HG03039 (cell line): ENCODE results near the gene AIG1.
"Not testable (repeated sequence)": the region's sequence is repeated elsewhere in the genome, so short reads cannot be mapped to it uniquely, and the experiment has no call there.

Experiments
- ATAC-seq: cut with Tn5 transposase; IDR thresholded peaks from one replicate; pipeline ENCODE4 v1.9.1; 2021; ENCODE audit warnings: mild to moderate bottlenecking, moderate library complexity; ENCODE audit not compliant: unreplicated experiment

AIG1 gene

GRCh38 chr6:143313163-143313562 lies 252.5 kb downstream of the AIG1 start:
- no peak for ATAC-seq

- ATAC-seq: no peak
These were observed 260.9 kb downstream of the AIG1 start for GRCh38 chr6:143321491-143322086.

GRCh38 chr6:143322386-143322785 lies 261.7 kb downstream of the AIG1 start:
- ATAC-seq: no peak

- no peak for ATAC-seq
These were observed 263.2 kb downstream of the AIG1 start for GRCh38 chr6:143323729-143324470.

- no peak for ATAC-seq
These were observed 264.9 kb downstream of the AIG1 start for GRCh38 chr6:143325379-143326140.

- no peak for ATAC-seq
These were observed 268.2 kb downstream of the AIG1 start for GRCh38 chr6:143328876-143329275.

GRCh38 chr6:143329323-143329722 lies 268.6 kb downstream of the AIG1 start:
- ATAC-seq: no peak

GRCh38 chr6:143331362-143331761 lies 270.7 kb downstream of the AIG1 start:
- no peak for ATAC-seq

GRCh38 chr6:143332153-143332845 lies 271.6 kb downstream of the AIG1 start:
- ATAC-seq: no peak

GRCh38 chr6:143333081-143333480 lies 272.4 kb downstream of the AIG1 start:
- no peak for ATAC-seq

GRCh38 chr6:143333749-143334520 lies 273.2 kb downstream of the AIG1 start:
- no peak for ATAC-seq

- no peak for ATAC-seq
These were observed 275.2 kb downstream of the AIG1 start for GRCh38 chr6:143335865-143336264.

- ATAC-seq: no peak
These were observed 275.9 kb downstream of the AIG1 start for GRCh38 chr6:143336446-143337152.

- ATAC-seq: no peak
These were observed 276.7 kb downstream of the AIG1 start for GRCh38 chr6:143337201-143337949.

GRCh38 chr6:143339223-143339622 lies 278.5 kb downstream of the AIG1 start:
- ATAC-seq: no peak

- not testable (repeated sequence) for ATAC-seq
These were observed 284.8 kb downstream of the AIG1 start for GRCh38 chr6:143345477-143345876.

GRCh38 chr6:143346004-143346403 lies 285.3 kb downstream of the AIG1 start:
- no peak for ATAC-seq

- ATAC-seq: no peak
These were observed 287.8 kb downstream of the AIG1 start for GRCh38 chr6:143348531-143348930.

- no peak for ATAC-seq
These were observed 288.8 kb downstream of the AIG1 start for GRCh38 chr6:143349530-143349929.
